ENCODE measurements around the gene MOB3A.

DNA sequence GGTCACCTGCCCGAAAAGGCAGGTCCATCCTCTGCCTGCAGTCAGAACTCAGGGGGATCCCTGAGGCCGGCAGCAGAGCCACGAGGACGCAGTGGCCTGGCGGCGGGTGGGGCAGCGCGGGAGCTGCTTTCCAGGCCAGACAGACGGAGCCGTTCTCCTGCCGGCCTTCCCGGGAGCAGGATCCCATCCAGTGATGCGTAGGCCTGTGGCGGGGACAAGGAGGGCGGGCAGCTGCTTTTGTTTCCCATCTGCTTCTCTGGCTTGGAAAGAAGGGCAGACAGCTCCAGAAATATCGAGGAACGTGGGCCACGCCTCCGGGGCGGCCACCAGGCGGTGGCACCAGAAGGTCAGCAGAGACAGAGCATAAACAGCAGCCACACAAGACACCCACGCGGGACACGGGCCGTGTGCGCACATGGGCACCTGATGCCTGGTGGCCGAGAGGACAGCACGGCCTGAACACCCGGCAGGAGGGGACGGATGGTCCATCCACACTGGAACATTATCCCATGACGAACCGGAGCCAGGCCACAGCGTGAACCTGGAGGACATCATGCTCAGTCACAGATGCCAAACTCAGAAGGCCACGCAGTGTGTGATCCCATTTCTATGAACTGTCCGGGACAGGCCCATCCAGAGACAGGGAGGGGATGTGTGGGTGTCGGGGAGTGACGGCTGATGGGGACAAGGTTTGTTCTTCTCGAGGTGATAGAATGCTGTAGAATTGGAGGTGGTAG is 31.2 kb downstream of the MOB3A start:
- TF ChIP-seq, protein P1, sequence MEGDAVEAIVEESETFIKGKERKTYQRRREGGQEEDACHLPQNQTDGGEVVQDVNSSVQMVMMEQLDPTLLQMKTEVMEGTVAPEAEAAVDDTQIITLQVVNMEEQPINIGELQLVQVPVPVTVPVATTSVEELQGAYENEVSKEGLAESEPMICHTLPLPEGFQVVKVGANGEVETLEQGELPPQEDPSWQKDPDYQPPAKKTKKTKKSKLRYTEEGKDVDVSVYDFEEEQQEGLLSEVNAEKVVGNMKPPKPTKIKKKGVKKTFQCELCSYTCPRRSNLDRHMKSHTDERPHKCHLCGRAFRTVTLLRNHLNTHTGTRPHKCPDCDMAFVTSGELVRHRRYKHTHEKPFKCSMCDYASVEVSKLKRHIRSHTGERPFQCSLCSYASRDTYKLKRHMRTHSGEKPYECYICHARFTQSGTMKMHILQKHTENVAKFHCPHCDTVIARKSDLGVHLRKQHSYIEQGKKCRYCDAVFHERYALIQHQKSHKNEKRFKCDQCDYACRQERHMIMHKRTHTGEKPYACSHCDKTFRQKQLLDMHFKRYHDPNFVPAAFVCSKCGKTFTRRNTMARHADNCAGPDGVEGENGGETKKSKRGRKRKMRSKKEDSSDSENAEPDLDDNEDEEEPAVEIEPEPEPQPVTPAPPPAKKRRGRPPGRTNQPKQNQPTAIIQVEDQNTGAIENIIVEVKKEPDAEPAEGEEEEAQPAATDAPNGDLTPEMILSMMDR (conservative IDR thresholded peaks at IDR 0.05 in 1 of 2, IDR thresholded peaks at IDR 0.05 in 1 of 2; ENCODE audit: low read depth in 1 of 2, low read length in 2 of 2) = no peak
- TF ChIP-seq EZH2 (IDR thresholded peaks at IDR 0.05; ENCODE audit: low read length, missing control alignments) = no peak
